HCT116 (cell line): ENCODE measurements around the gene ITGA11. TPM values are rescaled to one million over a fixed set of nuclear protein-coding genes. Genes with fewer than 3 reads are reported as not detected.

Source experiments
- ATAC-seq: fragments of 200-7000 bp; cut with Tn5 transposase; 2 replicates; pipeline ENCODE4 v1.9.1; 2020; ENCODE audit warnings: mild to moderate bottlenecking, moderate library complexity
- BruUV-seq: library from RNA; stranded (reverse); fragments of 400-500 nt; replicated peaks from 2 replicates; lab custom pipeline; 2021; lab: Mats Ljungman, UMichigan
- CTCF ChIA-PET: fragments of 300-600 bp; sonication (Branson Sonifier 250); formaldehyde crosslinking; loops from one replicate; lab custom pipeline; 2021; ENCODE audit warnings: antibody characterized with exemption; lab: Charles Lee
- POLR2A ChIA-PET: fragments of 300-600, 350-600 bp; sonication (Branson Sonifier 250); formaldehyde crosslinking; loops from one replicate; lab custom pipeline; 2021; ENCODE audit warnings: antibody characterized with exemption; lab: Charles Lee
- RAD21 ChIA-PET, 2 experiments: fragments of 300-600 bp; sonication (Branson Sonifier 250); formaldehyde crosslinking; loops; one replicate each; lab custom pipeline; 2023; ENCODE audit warnings: low total read pairs in 2 of 2; ENCODE audit not compliant: uncharacterized antibody in 2 of 2, unreplicated experiment in 2 of 2, low non-redundant PET in 1 of 2; lab: Charles Lee
- DNase-seq: peaks from one replicate; pipeline ENCODE4 v3.0.0-alpha.2; 2010; ENCODE audit warnings: low read depth, low spot score
- H2AFZ ChIP-seq: fragments of 200-600 bp; shearing (Covaris generic), sonication (generic); 2 replicates; pipeline ENCODE4 v1.6.1; 2017; ENCODE audit warnings: low read depth, mixed run types, mixed read lengths, antibody characterized with exemption, low read length; ENCODE audit not compliant: poor library complexity, severe bottlenecking
- H3K27ac ChIP-seq: 2 replicates; pipeline ENCODE4 v1.5.1; 2012; ENCODE audit warnings: low read depth, low read length
- H3K27me3 ChIP-seq: fragments of 200-600 bp; sonication (generic); 2 replicates; pipeline ENCODE4 v1.6.1; 2016; ENCODE audit warnings: mixed run types, low read length, mixed read lengths; ENCODE audit not compliant: insufficient read depth
- H3K36me3 ChIP-seq, 2 experiments: fragments of 200-500 bp in 1 of 2; fragments of 200-600 bp in 1 of 2; sonication (Bioruptor generic) in 1 of 2; sonication (generic) in 1 of 2; 2 replicates each; pipeline versions ENCODE4 v1.5.1 to v1.6.1; 2014 to 2016; ENCODE audit warnings: low read length in 2 of 2, inconsistent platforms in 1 of 2, mixed read lengths in 1 of 2, mixed run types in 1 of 2; ENCODE audit not compliant: insufficient read depth in 2 of 2, control insufficient read depth in 1 of 2
- H3K4me1 ChIP-seq, 2 experiments: fragments of 200-600 bp in 1 of 2; sonication (generic) in 1 of 2; 2 replicates each; pipeline versions ENCODE4 v1.5.1 to v1.6.1; 2012 to 2017; ENCODE audit warnings: low read length in 2 of 2, inconsistent platforms in 1 of 2, mild to moderate bottlenecking in 1 of 2, mixed read lengths in 1 of 2, mixed run types in 1 of 2, moderate library complexity in 1 of 2; ENCODE audit not compliant: insufficient read depth in 2 of 2, control insufficient read depth in 1 of 2
- H3K4me2 ChIP-seq: fragments of 200-600 bp; sonication (generic); 2 replicates; pipeline ENCODE4 v1.6.1; 2017; ENCODE audit warnings: mixed run types, low read length, mixed read lengths
- H3K4me3 ChIP-seq, 2 experiments: fragments of 200-600 bp in 1 of 2; sonication (generic) in 1 of 2; replicated peaks in 1 of 2; 2 replicates each; pipeline ENCODE4 v1.5.1; 2011 to 2016; ENCODE audit warnings: low read length in 2 of 2, control low read depth in 1 of 2, low read depth in 1 of 2, mild to moderate bottlenecking in 1 of 2, mixed read lengths in 1 of 2, mixed run types in 1 of 2
- H3K79me2 ChIP-seq: fragments of 200-600 bp; sonication (generic); 2 replicates; pipeline ENCODE4 v1.6.1; 2017; ENCODE audit warnings: mild to moderate bottlenecking, mixed run types, low read length, moderate library complexity, mixed read lengths; ENCODE audit not compliant: insufficient read depth
- H3K9ac ChIP-seq: fragments of 200-600 bp; sonication (generic); 2 replicates; pipeline ENCODE4 v1.6.1; 2016; ENCODE audit warnings: low read length, mixed read lengths
- H3K9me2 ChIP-seq: fragments of 200-600 bp; sonication (generic), shearing (Covaris generic); 2 replicates; pipeline ENCODE4 v1.6.1; 2017; ENCODE audit warnings: mixed run types, mild to moderate bottlenecking, moderate library complexity; ENCODE audit not compliant: insufficient read depth
- H3K9me3 ChIP-seq, 2 experiments: fragments of 200-500 bp in 1 of 2; fragments of 200-600 bp in 1 of 2; sonication (Bioruptor generic) in 1 of 2; sonication (generic) in 1 of 2; 2 replicates each; pipeline ENCODE4 v1.6.1; 2014 to 2017; ENCODE audit warnings: low read length in 2 of 2, mixed read lengths in 2 of 2, inconsistent platforms in 1 of 2, low read depth in 1 of 2, mild to moderate bottlenecking in 1 of 2, mixed run types in 1 of 2, moderate library complexity in 1 of 2; ENCODE audit not compliant: control insufficient read depth in 1 of 2, insufficient read depth in 1 of 2
- H4K20me1 ChIP-seq: fragments of 200-600 bp; sonication (generic), shearing (Covaris generic); 2 replicates; pipeline ENCODE4 v1.6.1; 2017; ENCODE audit warnings: mixed run types, mild to moderate bottlenecking, moderate library complexity; ENCODE audit not compliant: insufficient read depth
- CBX3 ChIP-seq: IDR thresholded peaks from 2 replicates; pipeline ENCODE4 v1.6.1; 2012; ENCODE audit warnings: low read depth
- CEBPB ChIP-seq: IDR thresholded peaks from 2 replicates; pipeline ENCODE4 v1.6.1; 2012; ENCODE audit warnings: low read depth
- EZH2 ChIP-seq: fragments of 200-600 bp; sonication (generic); IDR thresholded peaks from 2 replicates; pipeline ENCODE4 v1.6.1; 2017; ENCODE audit warnings: antibody characterized with exemption, mixed run types
- EZH2phosphoT487 ChIP-seq: fragments of 200-600 bp; IDR thresholded peaks from 2 replicates; pipeline ENCODE4 v1.6.1; 2018; ENCODE audit warnings: antibody characterized with exemption, borderline replicate concordance
- FOSL1 ChIP-seq: IDR thresholded peaks from 2 replicates; pipeline ENCODE4 v1.6.1; 2012; ENCODE audit warnings: low read depth
- JUND ChIP-seq: IDR thresholded peaks from 2 replicates; pipeline ENCODE4 v1.6.1; 2012
- POLR2A ChIP-seq: IDR thresholded peaks from 2 replicates; pipeline ENCODE4 v1.7.0; 2011; ENCODE audit warnings: borderline replicate concordance; ENCODE audit not compliant: insufficient read depth, insufficient read length; ENCODE audit errors: extremely low read depth
- POLR2AphosphoS5 ChIP-seq: IDR thresholded peaks from 2 replicates; pipeline ENCODE4 v1.6.1; 2011; ENCODE audit warnings: mild to moderate bottlenecking, low read depth, low read length, moderate library complexity
- RAD21 ChIP-seq: IDR thresholded peaks from 2 replicates; pipeline ENCODE4 v1.6.1; 2012; ENCODE audit warnings: low read depth, mild to moderate bottlenecking
- SIN3A ChIP-seq: IDR thresholded peaks from 2 replicates; pipeline ENCODE4 v1.6.1; 2012; ENCODE audit warnings: low read depth
- TCF7L2 ChIP-seq: IDR thresholded peaks from 2 replicates; pipeline ENCODE4 v1.7.0; 2011; ENCODE audit warnings: borderline replicate concordance, inconsistent platforms; ENCODE audit not compliant: insufficient read depth, insufficient read length; ENCODE audit errors: extremely low read depth
- ZFX ChIP-seq: fragments of 450-650 bp; IDR thresholded peaks from 2 replicates; pipeline ENCODE4 v1.6.1; 2017
- ZNF274 ChIP-seq: fragments of 200-500 bp; sonication (Bioruptor generic); IDR thresholded peaks from 2 replicates; pipeline ENCODE4 v1.6.1; 2014; ENCODE audit warnings: mild to moderate bottlenecking, low read depth, low read length, inconsistent platforms
- intact Hi-C: fragments of 100-400 bp; cut with micrococcal nuclease; formaldehyde crosslinking; loops from 2 replicates; pipeline ENCODE4 v1.10.0; 2022
- total RNA-seq: library from RNA; stranded (reverse); gene quantifications from one replicate; pipeline ENCODE4 v1.2.1, GENCODE V29; 2021; ENCODE audit not compliant: unreplicated experiment
- TF ChIP-seq, protein P1 (sequence below): IDR thresholded peaks from 2 replicates; pipeline ENCODE4 v1.6.1; 2012
- TF ChIP-seq, protein P2 (sequence below), 3 experiments: fragments of 200-600 bp in 1 of 3; sonication (generic) in 1 of 3; IDR thresholded peaks in 2 of 3; conservative IDR thresholded peaks in 1 of 3; 2 replicates each; pipeline ENCODE4 v1.5.1; 2012 to 2017; ENCODE audit warnings: low read depth in 2 of 3, low read length in 2 of 3, antibody characterized with exemption in 1 of 3, borderline replicate concordance in 1 of 3, control low read depth in 1 of 3, mild to moderate bottlenecking in 1 of 3, mixed read lengths in 1 of 3, mixed run types in 1 of 3, moderate library complexity in 1 of 3; ENCODE audit not compliant: insufficient read depth in 1 of 3

The ITGA11 gene
- total RNA-seq, 1 experiment from 2014 or later = not detected

DNA sequence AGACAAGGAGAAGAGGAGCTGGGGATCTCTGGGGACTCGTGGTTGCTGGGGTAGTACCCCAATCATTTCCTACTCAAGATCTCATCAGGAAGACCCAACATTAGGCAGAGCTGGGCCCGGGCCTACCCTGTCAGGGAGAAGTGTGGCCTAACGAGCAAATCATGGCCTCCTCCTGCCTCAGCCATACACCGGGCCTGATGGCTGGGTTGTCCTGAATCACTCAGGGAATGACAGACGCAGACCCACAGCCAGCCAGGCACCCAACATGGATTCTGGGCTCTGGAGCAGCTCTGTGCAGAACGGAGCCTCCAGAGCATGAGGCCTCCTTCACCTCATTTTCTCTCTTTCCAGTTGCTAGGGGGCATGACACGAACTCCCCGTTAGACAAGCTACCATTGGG is 19.7 kb downstream of the ITGA11 start:
- Histone ChIP-seq H3K9me3 (no peaks in the 10 kb centered on the region), H3K4me2 (no peak overlapping the region), H3K4me1 (no peaks in the 10 kb centered on the region), H2AFZ (no peak overlapping the region), H3K36me3 (no peaks in the 10 kb centered on the region), H4K20me1 (no peaks in the 10 kb centered on the region), H3K27me3 (no peaks in the 10 kb centered on the region), H3K9me2 (no peaks in the 10 kb centered on the region), H3K27ac (no peak overlapping the region), H3K79me2 (no peaks in the 10 kb centered on the region), H3K9ac (no peak overlapping the region), H3K4me3 (no peak overlapping the region)
- BruUV-seq = no TSS peak
- RAD21 ChIA-PET = no interaction called here
- DNase-seq (no peak), ATAC-seq (no peak)
- CTCF ChIA-PET = no interaction called here
- TF ChIP-seq ZNF274 (no peak), POLR2A (no peak), TCF7L2 (no peak), EZH2 (no peak), JUND (no peak), CBX3 (no peak), CEBPB (no peak), RAD21 (no peak), SIN3A (no peak), EZH2phosphoT487 (no peak), ZFX (no peak), FOSL1 (no peak), POLR2AphosphoS5 (no peak)
- TF ChIP-seq, protein P1, sequence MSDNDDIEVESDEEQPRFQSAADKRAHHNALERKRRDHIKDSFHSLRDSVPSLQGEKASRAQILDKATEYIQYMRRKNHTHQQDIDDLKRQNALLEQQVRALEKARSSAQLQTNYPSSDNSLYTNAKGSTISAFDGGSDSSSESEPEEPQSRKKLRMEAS = no peak
- TF ChIP-seq, protein P2, sequence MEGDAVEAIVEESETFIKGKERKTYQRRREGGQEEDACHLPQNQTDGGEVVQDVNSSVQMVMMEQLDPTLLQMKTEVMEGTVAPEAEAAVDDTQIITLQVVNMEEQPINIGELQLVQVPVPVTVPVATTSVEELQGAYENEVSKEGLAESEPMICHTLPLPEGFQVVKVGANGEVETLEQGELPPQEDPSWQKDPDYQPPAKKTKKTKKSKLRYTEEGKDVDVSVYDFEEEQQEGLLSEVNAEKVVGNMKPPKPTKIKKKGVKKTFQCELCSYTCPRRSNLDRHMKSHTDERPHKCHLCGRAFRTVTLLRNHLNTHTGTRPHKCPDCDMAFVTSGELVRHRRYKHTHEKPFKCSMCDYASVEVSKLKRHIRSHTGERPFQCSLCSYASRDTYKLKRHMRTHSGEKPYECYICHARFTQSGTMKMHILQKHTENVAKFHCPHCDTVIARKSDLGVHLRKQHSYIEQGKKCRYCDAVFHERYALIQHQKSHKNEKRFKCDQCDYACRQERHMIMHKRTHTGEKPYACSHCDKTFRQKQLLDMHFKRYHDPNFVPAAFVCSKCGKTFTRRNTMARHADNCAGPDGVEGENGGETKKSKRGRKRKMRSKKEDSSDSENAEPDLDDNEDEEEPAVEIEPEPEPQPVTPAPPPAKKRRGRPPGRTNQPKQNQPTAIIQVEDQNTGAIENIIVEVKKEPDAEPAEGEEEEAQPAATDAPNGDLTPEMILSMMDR (IDR thresholded peaks at IDR 0.05 in 2 of 3, conservative IDR thresholded peaks at IDR 0.05 in 1 of 3; ENCODE audit: borderline replicate concordance in 1 of 3, insufficient read depth in 1 of 3, low read depth in 2 of 3, low read length in 2 of 3) = no peak
- intact Hi-C loops = no loop called here
- POLR2A ChIA-PET = no interaction called here
